K562 (cell line): Measurements from ENCODE around the gene ODF4. TPM values are rescaled to one million over a fixed set of nuclear protein-coding genes. Genes with fewer than 3 reads are reported as not detected.

Source experiments
- ATF7 ChIP-seq: fragments of 450-650 bp; IDR thresholded peaks from 2 replicates; pipeline ENCODE4 v1.7.1; 2014; ENCODE audit warnings: mild to moderate bottlenecking, moderate library complexity
- C11orf30 ChIP-seq: fragments of 450-650 bp; IDR thresholded peaks from 2 replicates; pipeline ENCODE4 v1.6.1; 2016; ENCODE audit warnings: low read depth, mild to moderate bottlenecking
- FOXK2 ChIP-seq, 2 experiments: fragments of 450-650 bp; IDR thresholded peaks in 1 of 2; conservative IDR thresholded peaks in 1 of 2; 2 replicates each; pipeline ENCODE4 v1.6.1; 2016; ENCODE audit warnings: low read depth in 2 of 2, mild to moderate bottlenecking in 1 of 2
- HDAC3 ChIP-seq: fragments of 450-650 bp; IDR thresholded peaks from 2 replicates; pipeline ENCODE4 v1.6.1; 2018; ENCODE audit warnings: borderline replicate concordance, mild to moderate bottlenecking, moderate library complexity; ENCODE audit not compliant: partially characterized antibody
- HNRNPH1 ChIP-seq: fragments of 200-400 bp; formaldehyde crosslinking; optimal IDR thresholded peaks from 2 replicates; pipeline ENCODE3; 2017; ENCODE audit warnings: low read depth, mild to moderate bottlenecking, low read length, moderate library complexity
- JUND ChIP-seq, 2 experiments: IDR thresholded peaks; 2 replicates in 1 of 2; 3 replicates in 1 of 2; pipeline ENCODE4 v1.6.1; 2011; ENCODE audit warnings: borderline replicate concordance in 2 of 2, low read depth in 2 of 2, low read length in 2 of 2, improper control_type of control experiment in 1 of 2, missing biosample characterization in 1 of 2, missing genetic modification characterization in 1 of 2, missing genetic modification reagents in 1 of 2
- KLF10 ChIP-seq: fragments of 250-450 bp; sonication (Bioruptor Pico); IDR thresholded peaks from 2 replicates; pipeline ENCODE4 v1.6.1; 2021; ENCODE audit warnings: matching md5 sums
- LEF1 ChIP-seq: fragments of 450-650 bp; IDR thresholded peaks from 2 replicates; pipeline ENCODE4 v1.6.1; 2016; ENCODE audit warnings: mild to moderate bottlenecking
- PML ChIP-seq: IDR thresholded peaks from 2 replicates; pipeline ENCODE4 v1.6.1; 2012; ENCODE audit warnings: low read length, inconsistent platforms
- SMARCA4 ChIP-seq: fragments of 450-650 bp; IDR thresholded peaks from 2 replicates; pipeline ENCODE4 v1.6.1; 2016
- ZNF311 ChIP-seq: fragments of 250-450 bp; sonication (Bioruptor Pico); IDR thresholded peaks from 2 replicates; pipeline ENCODE4 v1.4.0; 2020; ENCODE audit warnings: mild to moderate bottlenecking, moderate library complexity
- ZNF583 ChIP-seq: fragments of 250-450 bp; sonication (Bioruptor Pico); IDR thresholded peaks from 2 replicates; pipeline ENCODE4 v1.4.0; 2020
- polyA plus RNA-seq, 8 experiments: library from polyadenylated mRNA; depleted of rRNA in 4 of 8; stranded (reverse) in 5 of 8; unstranded in 3 of 8; fragments of >200 nt; fragmentation: Nextera tagmentation in 2 of 8; fragmentation: Illumina TruSeq in 1 of 8; extraction: Ambion mirVana in 2 of 8; extraction: Trizol in 1 of 8; gene quantifications; 2 replicates each; pipeline versions ENCODE4 v1.2.1 to v1.2.3, GENCODE V29; 2011 to 2014; ENCODE audit warnings: inconsistent platforms in 1 of 8, missing spikeins in 1 of 8
- total RNA-seq, 7 experiments: library from RNA; depleted of rRNA in 6 of 7; stranded (reverse); fragments of >200 nt in 6 of 7; fragmentation: Illumina TruSeq in 2 of 7; extraction: Trizol in 2 of 7; gene quantifications; 2 replicates each; pipeline versions ENCODE4 v1.2.1 to v1.2.3, GENCODE V29; 2011 to 2021; ENCODE audit warnings: low replicate concordance in 1 of 7
- TF ChIP-seq, protein P1 (sequence below), 2 experiments: IDR thresholded peaks; 2 replicates each; pipeline ENCODE4 v1.6.1; 2011; ENCODE audit warnings: borderline replicate concordance in 1 of 2, control low read depth in 1 of 2, low read depth in 1 of 2, low read length in 1 of 2, mild to moderate bottlenecking in 1 of 2, mixed read lengths in 1 of 2, moderate library complexity in 1 of 2; ENCODE audit not compliant: insufficient read depth in 1 of 2, insufficient read length in 1 of 2, poor library complexity in 1 of 2, severe bottlenecking in 1 of 2; ENCODE audit errors: extremely low read depth in 1 of 2
- TF ChIP-seq, protein P2 (sequence below), 2 experiments: fragments of 450-650 bp in 1 of 2; IDR thresholded peaks; 2 replicates each; pipeline ENCODE4 v1.6.1; 2011 to 2017; ENCODE audit warnings: low read depth in 2 of 2, antibody characterized with exemption in 1 of 2, borderline replicate concordance in 1 of 2, low read length in 1 of 2, mild to moderate bottlenecking in 1 of 2, mixed read lengths in 1 of 2; ENCODE audit not compliant: control insufficient read depth in 1 of 2
- TF ChIP-seq, protein P3 (sequence below): fragments of 250-450 bp; sonication (Bioruptor Pico); IDR thresholded peaks from 2 replicates; pipeline ENCODE4 v1.8.0; 2022; ENCODE audit warnings: inconsistent platforms
- TF ChIP-seq, protein P4 (sequence below): fragments of 450-650 bp; IDR thresholded peaks from 2 replicates; pipeline ENCODE4 v1.6.1; 2016; ENCODE audit warnings: borderline replicate concordance

The ODF4 gene
- total and polyA plus RNA-seq, 9 of the 15 experiments (the other 6 are each of a cell fraction or from before 2014, with no cell fraction given): not detected

DNA sequence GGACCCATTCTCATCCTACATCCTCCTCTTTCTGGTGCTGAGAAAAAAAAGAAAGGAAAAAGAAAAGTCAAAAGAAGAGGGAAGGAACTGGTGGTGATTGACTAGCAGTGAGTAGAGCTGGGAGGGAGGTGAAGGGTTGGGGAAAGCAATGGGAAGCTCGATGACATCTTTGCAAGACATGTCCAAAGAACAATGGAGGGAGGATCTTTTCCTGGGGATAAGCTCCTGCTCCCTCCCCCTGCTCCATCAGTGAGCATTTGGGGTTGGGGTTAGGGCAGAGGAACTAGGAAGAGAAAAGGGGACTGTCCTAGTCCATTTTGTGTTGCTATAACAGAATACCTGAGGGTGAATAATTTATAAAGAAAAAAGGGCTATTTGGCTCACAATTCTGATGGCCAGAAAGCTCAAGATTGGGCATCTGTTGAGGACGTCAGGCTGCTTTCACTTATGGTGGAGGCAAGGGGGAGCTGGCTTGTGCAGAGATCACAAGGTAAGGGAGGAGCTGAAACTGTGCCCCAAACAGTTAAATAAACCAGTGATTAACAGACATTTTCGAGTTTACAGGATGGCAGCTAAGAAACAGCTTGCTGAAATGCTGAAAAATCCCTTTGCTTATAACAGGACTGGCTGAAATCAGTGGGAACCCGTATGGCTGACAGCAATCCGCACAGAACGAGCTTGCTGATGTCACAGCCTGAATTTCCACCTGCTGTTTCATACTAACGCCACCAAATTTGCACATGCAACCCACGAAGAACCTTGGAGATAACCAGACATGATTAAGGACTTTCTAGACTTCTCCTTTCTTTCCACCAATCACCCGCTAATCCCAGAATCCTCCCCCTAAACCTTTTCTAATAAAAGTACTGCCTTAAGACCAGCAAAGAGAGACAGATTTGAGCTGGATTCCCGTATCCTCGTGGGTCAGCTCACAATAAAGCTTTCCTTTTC, 1.6 kb upstream of the ODF4 start (continued):
- TF ChIP-seq, protein P1, sequence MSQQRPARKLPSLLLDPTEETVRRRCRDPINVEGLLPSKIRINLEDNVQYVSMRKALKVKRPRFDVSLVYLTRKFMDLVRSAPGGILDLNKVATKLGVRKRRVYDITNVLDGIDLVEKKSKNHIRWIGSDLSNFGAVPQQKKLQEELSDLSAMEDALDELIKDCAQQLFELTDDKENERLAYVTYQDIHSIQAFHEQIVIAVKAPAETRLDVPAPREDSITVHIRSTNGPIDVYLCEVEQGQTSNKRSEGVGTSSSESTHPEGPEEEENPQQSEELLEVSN (IDR thresholded peaks at IDR 0.05; ENCODE audit: borderline replicate concordance in 1 of 2, extremely low read depth in 1 of 2, insufficient read depth in 1 of 2, insufficient read length in 1 of 2, low read depth in 1 of 2, low read length in 1 of 2, poor library complexity in 1 of 2, severe bottlenecking in 1 of 2): peak in 1 of 2 experiments; percentile 39
- TF ChIP-seq PML (no peak), ZNF311 (CRISPR knock-in tag) (no peak), ATF7 (0 out of 2 replicates have a peak, but pooled peaks have one; percentile 38), ZNF583 (CRISPR knock-in tag) (no peak), SMARCA4 (peak; percentile 26; the same call in 1 of the 2 replicates), C11orf30 (peak; percentile 23; the same call in 1 of the 2 replicates), LEF1 (peak; percentile 41; the same call in 1 of the 2 replicates), KLF10 (CRISPR knock-in tag) (no peak), FOXK2 (conservative IDR thresholded peaks at IDR 0.05 in 1 of 2, IDR thresholded peaks at IDR 0.05 in 1 of 2; ENCODE audit: low read depth in 2 of 2) (no peak), HNRNPH1 (no peak), JUND (IDR thresholded peaks at IDR 0.05; ENCODE audit: borderline replicate concordance, low read depth, low read length) (0 out of 2 replicates have a peak, but pooled peaks have one; percentile 12), JUND (tag; IDR thresholded peaks at IDR 0.05; ENCODE audit: borderline replicate concordance, low read depth, low read length) (no peak), HDAC3 (no peak)
- TF ChIP-seq, protein P2, sequence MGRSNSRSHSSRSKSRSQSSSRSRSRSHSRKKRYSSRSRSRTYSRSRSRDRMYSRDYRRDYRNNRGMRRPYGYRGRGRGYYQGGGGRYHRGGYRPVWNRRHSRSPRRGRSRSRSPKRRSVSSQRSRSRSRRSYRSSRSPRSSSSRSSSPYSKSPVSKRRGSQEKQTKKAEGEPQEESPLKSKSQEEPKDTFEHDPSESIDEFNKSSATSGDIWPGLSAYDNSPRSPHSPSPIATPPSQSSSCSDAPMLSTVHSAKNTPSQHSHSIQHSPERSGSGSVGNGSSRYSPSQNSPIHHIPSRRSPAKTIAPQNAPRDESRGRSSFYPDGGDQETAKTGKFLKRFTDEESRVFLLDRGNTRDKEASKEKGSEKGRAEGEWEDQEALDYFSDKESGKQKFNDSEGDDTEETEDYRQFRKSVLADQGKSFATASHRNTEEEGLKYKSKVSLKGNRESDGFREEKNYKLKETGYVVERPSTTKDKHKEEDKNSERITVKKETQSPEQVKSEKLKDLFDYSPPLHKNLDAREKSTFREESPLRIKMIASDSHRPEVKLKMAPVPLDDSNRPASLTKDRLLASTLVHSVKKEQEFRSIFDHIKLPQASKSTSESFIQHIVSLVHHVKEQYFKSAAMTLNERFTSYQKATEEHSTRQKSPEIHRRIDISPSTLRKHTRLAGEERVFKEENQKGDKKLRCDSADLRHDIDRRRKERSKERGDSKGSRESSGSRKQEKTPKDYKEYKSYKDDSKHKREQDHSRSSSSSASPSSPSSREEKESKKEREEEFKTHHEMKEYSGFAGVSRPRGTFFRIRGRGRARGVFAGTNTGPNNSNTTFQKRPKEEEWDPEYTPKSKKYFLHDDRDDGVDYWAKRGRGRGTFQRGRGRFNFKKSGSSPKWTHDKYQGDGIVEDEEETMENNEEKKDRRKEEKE (IDR thresholded peaks at IDR 0.05; ENCODE audit: borderline replicate concordance in 1 of 2, control insufficient read depth in 1 of 2, low read depth in 2 of 2, low read length in 1 of 2): no peak
- TF ChIP-seq, protein P3, sequence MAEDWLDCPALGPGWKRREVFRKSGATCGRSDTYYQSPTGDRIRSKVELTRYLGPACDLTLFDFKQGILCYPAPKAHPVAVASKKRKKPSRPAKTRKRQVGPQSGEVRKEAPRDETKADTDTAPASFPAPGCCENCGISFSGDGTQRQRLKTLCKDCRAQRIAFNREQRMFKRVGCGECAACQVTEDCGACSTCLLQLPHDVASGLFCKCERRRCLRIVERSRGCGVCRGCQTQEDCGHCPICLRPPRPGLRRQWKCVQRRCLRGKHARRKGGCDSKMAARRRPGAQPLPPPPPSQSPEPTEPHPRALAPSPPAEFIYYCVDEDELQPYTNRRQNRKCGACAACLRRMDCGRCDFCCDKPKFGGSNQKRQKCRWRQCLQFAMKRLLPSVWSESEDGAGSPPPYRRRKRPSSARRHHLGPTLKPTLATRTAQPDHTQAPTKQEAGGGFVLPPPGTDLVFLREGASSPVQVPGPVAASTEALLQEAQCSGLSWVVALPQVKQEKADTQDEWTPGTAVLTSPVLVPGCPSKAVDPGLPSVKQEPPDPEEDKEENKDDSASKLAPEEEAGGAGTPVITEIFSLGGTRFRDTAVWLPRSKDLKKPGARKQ: no peak
- TF ChIP-seq, protein P4, sequence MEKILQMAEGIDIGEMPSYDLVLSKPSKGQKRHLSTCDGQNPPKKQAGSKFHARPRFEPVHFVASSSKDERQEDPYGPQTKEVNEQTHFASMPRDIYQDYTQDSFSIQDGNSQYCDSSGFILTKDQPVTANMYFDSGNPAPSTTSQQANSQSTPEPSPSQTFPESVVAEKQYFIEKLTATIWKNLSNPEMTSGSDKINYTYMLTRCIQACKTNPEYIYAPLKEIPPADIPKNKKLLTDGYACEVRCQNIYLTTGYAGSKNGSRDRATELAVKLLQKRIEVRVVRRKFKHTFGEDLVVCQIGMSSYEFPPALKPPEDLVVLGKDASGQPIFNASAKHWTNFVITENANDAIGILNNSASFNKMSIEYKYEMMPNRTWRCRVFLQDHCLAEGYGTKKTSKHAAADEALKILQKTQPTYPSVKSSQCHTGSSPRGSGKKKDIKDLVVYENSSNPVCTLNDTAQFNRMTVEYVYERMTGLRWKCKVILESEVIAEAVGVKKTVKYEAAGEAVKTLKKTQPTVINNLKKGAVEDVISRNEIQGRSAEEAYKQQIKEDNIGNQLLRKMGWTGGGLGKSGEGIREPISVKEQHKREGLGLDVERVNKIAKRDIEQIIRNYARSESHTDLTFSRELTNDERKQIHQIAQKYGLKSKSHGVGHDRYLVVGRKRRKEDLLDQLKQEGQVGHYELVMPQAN: no peak
